Activated CD8-positive, alpha-beta memory T cell treated with anti-CD3 and anti-CD28 coated beads for 4 hours (primary cell): ENCODE measurements around the gene TRPV6.
A peak's percentile ranks its signal among the peaks of the same experiment; 100 is the strongest.

Source experiments
- DNase-seq, 2 donors: peaks; one replicate each; pipeline ENCODE4 v3.0.0-alpha.2; 2020; ENCODE audit warnings: low read depth in 2 of 2

Gene TRPV6

DNA sequence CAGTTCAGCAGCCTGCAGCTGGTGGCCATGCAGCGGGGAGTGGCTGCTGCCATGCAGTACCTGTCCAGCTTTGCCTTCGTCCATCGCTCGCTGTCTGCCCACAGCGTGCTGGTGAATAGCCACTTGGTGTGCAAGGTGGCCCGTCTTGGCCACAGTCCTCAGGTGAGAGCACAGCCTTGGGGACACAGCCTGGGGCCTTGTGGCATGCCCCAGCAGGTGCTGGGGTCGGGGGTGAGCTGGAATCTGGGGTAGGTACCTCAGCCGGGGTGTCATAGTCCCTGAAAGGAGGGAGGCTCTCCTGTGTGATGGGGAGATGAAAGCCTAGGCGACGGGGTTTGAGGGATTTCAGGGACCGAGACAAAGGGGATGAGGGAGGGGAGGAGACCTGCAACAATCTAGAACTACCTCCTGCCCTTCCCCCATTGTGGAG is 16.5 kb downstream of the TRPV6 start:
- DNase-seq, result no peak

- no peak for DNase-seq
These were observed 17.2 kb downstream of the TRPV6 start for GRCh38 chr7:142868188-142868985.

DNA sequence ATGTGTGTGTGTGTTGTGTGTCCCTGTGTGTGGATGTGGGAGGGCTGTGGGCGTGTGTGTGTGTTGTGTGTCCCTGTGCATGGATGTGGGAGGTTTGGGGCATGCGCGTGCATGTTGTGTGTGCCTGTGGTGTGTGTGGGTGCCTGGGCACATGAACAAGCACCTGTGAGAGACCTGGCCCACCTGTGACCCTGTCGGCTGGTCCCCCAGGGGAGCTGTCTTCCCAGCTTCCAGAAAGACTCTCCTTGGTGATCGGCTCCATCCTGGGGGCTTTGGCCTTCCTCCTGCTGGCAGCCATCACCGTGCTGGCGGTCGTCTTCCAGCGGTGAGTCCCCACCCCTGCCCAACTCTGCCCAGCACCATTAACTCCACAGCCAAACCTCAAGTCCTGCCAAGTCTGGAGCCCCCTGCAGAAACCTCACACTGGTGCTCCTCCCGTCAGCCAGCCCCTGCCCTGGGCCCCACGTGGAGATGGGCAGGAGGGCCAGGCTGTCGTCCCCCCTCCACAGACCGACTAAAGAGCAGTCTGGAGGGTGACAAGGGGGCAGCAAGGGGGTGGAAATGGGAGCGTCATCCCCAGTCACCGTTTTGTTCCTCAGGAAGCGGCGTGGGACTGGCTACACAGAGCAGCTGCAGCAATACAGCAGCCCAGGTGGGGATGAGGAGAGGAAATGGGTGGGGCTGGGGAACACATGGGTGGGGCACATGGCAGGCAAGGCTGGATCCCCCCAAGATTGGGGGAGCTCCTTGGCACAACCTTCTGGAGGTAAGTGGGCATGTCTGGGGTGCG is 18.0 kb downstream of the TRPV6 start:
- no peak for DNase-seq

DNA sequence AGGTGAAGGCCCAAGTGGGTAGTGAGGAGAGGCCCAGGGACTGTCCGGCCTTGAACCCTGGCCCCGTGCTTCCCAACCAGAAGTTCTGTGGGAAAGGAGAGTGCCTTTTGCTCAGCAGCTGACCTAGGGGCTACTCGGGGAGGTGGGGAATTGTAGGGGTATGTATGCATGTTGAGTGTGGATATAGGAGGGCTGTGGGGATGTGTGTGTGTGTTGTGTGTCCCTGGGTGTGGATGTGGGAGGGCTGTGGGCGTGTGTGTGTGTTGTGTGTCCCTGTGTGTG is 18.5 kb downstream of the TRPV6 start:
- no peak for DNase-seq

DNA sequence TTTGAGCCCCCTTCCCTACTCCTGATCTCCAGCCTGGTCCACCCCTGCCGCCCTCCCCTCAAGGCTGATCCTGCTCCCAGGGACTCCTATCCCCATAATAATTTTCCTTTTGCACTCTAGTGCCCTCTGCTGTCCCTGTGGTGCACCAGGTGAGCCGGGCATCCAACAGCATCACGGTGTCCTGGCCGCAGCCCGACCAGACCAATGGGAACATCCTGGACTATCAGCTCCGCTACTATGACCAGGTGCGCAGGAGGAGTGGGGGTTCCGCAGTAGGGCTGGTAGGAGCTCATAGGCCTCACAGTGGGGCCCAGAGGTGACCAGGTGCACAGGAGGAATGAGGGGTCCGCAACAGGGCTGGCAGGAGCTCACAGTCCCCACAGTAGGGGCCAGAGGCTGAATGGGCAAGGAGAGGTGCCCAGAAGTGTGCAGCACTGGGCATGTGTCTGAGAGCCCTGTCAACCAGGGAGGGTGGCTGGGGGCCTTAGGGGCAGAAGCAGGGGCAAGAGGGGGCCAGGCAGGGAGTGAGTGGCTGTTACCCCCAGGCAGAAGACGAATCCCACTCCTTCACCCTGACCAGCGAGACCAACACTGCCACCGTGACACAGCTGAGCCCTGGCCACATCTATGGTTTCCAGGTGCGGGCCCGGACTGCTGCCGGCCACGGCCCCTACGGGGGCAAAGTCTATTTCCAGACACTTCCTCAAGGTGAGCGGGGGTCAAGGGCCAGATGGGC is 19.0 kb downstream of the TRPV6 start:
- DNase-seq, result no peak

- DNase-seq, result no peak
These were observed 19.8 kb downstream of the TRPV6 start for GRCh38 chr7:142865766-142866165.

DNA sequence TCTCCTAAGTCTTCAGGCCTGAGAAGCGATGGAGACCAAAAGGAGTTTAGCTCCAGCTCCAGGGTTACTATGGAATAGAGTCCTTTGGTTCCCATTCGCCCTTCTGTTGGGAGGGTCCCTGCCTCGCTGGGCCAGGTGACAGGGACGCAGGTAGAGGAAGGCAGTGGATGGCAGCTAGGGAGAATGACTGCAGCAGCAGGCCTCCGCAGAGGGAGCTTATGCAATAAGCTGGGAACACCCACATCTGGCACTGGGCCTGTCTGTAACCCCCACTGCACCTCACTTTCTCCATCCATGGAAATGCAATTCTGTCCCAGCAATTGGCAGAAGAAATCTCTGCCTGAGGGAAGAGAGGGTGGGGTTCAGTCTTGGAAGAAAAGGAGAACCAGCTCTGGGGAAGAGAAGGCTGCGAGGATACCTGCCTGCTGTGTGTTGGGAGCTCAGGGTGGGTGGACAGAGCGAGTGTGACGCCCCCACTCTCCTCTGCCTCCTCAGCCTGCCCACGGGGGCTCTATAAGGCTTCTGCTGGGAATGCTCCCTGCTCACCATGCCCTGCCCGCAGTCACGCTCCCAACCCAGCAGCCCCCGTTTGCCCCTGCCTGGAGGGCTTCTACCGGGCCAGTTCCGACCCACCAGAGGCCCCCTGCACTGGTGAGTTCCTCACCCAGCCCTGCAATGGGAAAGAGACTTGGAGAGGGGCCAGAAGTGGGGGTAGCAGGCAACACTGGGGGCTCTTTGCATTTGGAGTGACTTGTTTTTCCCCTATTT is 20.4 kb downstream of the TRPV6 start:
- DNase-seq, result no peak

DNA sequence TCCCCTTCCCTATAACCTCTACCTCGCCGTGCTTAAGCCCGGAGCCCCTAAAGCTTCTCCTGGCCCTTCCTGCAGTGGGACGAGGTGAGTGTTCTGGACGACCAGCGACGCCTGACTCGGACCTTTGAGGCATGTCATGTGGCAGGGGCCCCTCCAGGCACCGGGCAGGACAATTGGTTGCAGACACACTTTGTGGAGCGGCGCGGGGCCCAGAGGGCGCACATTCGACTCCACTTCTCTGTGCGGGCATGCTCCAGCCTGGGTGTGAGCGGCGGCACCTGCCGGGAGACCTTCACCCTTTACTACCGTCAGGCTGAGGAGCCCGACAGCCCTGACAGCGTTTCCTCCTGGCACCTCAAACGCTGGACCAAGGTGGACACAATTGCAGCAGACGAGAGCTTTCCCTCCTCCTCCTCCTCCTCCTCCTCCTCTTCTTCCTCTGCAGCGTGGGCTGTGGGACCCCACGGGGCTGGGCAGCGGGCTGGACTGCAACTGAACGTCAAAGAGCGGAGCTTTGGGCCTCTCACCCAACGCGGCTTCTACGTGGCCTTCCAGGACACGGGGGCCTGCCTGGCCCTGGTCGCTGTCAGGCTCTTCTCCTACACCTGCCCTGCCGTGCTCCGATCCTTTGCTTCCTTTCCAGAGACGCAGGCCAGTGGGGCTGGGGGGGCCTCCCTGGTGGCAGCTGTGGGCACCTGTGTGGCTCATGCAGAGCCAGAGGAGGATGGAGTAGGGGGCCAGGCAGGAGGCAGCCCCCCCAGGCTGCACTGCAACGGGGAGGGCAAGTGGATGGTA is 21.5 kb downstream of the TRPV6 start:
- DNase-seq, result no peak

- DNase-seq, result no peak
These were observed 22.7 kb downstream of the TRPV6 start for GRCh38 chr7:142862786-142863400.

GRCh38 chr7:142862351-142862750 is 23.2 kb downstream of the TRPV6 start:
- no peak for DNase-seq

DNA sequence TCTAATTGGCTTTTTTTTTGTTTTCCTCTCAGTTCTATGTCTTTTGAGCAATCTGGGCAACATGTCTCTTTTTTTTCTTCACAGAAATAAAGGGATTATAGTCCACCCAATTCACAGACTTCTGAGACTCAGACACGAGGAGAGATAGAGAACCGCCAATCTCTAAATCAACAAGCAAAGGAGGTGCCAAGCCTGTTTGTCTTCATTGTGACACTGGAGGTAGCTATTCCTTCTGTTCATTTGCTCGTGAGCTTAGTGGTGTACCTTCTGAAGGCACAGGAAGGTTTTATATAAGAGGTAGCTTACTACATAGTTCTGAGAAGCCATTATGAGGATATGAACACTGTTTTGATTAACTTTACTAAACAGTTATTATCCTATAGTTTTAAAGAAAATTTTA is 24.6 kb downstream of the TRPV6 start:
- DNase-seq, result no peak

- no peak for DNase-seq
These were observed 25.7 kb downstream of the TRPV6 start for GRCh38 chr7:142859829-142860228.

DNA sequence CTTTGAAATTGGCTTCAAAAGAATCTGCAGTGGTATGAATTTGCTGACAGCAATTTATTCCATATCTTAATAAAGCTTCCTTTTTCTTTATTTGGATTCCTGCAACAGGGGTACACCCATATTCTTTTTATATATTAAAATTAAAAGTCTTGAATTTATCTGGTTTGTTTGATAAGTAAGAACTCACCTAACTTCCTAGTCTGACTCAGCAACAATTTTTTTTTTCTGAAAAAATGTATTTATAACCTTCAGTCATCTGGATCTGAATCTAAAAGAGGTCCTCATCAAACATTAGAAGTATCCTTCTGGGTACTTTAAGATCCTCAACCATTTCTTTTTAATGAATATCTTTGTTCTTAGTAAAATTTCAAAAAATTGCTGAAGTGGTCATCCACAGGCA is 26.1 kb downstream of the TRPV6 start:
- DNase-seq, result no peak

- DNase-seq, result no peak
These were observed 27.9 kb downstream of the TRPV6 start for GRCh38 chr7:142857625-142858024.

- DNase-seq, result no peak
These were observed 28.8 kb downstream of the TRPV6 start for GRCh38 chr7:142856565-142857245.

- DNase-seq, result no peak
These were observed 29.6 kb downstream of the TRPV6 start for GRCh38 chr7:142855756-142856564.

- no peak for DNase-seq
These were observed 30.3 kb downstream of the TRPV6 start for GRCh38 chr7:142855114-142855743.

DNA sequence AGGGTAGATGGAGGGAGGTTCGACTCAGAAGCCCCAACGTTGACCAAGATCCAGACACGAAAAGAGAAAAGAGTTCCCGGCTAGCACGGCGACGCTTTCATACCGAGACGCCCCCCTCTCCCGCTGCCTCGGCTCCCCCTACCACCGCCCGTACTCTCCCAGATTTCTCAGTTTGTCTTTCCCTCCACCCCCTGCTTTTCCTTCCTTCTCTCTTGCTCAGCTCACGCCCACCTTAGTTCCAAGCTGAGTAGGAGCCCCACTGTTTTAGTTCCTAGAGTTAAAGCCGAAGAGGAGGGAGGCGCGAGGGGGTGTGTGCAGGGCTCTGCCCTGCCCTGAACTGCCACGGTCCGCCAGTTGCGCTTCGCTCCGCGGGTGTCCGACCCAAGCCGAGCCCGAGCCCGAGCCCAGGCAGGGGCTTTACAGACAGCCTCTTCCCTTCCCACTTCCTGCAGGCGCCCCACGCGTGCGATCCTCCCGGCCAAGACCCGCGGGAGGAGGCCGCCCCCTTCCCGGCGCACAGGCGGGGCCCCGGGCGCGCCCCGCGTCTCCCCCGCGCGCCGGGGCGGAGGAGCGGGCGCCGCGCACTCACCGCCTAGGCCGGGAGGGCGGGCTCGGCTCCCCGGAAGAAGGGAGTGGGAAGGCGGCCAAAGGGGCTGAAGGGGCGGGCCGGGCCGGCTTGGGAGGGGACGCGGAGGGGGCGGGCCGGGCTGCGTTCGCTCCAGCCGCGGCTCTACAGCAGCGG is 31.0 kb downstream of the TRPV6 start, which contains the start of gene EPHB6:
Gene EPHB6 (plus strand): TSS at position 705 of the 742 bp plus-strand sequence. CDS start 8,152 bp downstream, outside the sequence.
- DNase-seq, result peak in 1 of 2 donors; percentile 17
